Esophagus squamous epithelium (tissue), 4 donors: ENCODE measurements around the gene CSDE1.

Experiments used
- POLR2A ChIP-seq, 4 donors: fragments of 450-650 bp; IDR thresholded peaks; one replicate each; pipeline ENCODE4 v1.6.1; 2017; ENCODE audit warnings: antibody characterized with exemption in 4 of 4, mild to moderate bottlenecking in 4 of 4, moderate library complexity in 3 of 4
- TF ChIP-seq, protein P1 (sequence below), 6 experiments: fragments of 450-650 bp in 4 of 6; fragments of 200-600 bp in 2 of 6; sonication (generic) in 2 of 6; IDR thresholded peaks; one replicate each; pipeline ENCODE4 v1.5.1; 2016 to 2019; ENCODE audit warnings: antibody characterized with exemption in 6 of 6, mild to moderate bottlenecking in 4 of 6, moderate library complexity in 4 of 6

DNA sequence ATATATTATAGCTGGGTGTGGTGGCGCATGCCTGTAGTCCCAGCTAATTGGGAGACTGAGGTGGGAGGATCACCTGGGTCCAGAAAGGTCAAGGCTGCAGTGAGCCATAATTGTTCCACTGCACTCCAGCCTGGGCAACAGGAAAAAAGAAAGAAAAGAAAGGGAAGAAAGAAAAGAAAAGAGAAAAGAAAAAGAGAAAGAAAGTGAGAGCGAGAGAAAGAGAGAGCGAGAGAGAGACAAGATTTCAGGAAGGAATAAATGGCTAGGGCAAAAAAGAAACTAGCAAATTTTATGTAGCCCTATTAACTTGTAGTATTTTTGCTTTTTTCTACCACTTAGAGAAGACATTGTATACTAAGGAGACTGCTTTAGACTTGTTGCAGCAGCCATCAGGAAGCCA, 47.4 kb downstream of the CSDE1 start:
- TF ChIP-seq POLR2A (IDR thresholded peaks at IDR 0.05) = no peak
- TF ChIP-seq, protein P1, sequence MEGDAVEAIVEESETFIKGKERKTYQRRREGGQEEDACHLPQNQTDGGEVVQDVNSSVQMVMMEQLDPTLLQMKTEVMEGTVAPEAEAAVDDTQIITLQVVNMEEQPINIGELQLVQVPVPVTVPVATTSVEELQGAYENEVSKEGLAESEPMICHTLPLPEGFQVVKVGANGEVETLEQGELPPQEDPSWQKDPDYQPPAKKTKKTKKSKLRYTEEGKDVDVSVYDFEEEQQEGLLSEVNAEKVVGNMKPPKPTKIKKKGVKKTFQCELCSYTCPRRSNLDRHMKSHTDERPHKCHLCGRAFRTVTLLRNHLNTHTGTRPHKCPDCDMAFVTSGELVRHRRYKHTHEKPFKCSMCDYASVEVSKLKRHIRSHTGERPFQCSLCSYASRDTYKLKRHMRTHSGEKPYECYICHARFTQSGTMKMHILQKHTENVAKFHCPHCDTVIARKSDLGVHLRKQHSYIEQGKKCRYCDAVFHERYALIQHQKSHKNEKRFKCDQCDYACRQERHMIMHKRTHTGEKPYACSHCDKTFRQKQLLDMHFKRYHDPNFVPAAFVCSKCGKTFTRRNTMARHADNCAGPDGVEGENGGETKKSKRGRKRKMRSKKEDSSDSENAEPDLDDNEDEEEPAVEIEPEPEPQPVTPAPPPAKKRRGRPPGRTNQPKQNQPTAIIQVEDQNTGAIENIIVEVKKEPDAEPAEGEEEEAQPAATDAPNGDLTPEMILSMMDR (IDR thresholded peaks at IDR 0.05) = no peak
